MM.1S (cell line): ENCODE results near the gene NREP.

Experiments used
- DNase-seq: peaks from one replicate; pipeline ENCODE4 v3.0.0-alpha.2; 2015
- H2AFZ ChIP-seq: fragments of 300-600 bp; sonication (generic); 2 replicates; pipeline ENCODE4 v1.6.0; 2016; ENCODE audit warnings: antibody characterized with exemption, low read length
- H3F3A ChIP-seq: fragments of 300-600 bp; sonication (generic); 2 replicates; pipeline ENCODE4 v1.6.1; 2016; ENCODE audit warnings: mild to moderate bottlenecking, antibody characterized with exemption, low read length, moderate library complexity, mixed read lengths; ENCODE audit not compliant: insufficient read depth
- H3K27ac ChIP-seq: fragments of 300-600 bp; sonication (generic); 2 replicates; pipeline ENCODE4 v1.5.1; 2016; ENCODE audit warnings: mild to moderate bottlenecking, low read length
- H3K27me3 ChIP-seq: fragments of 300-600 bp; sonication (generic); replicated peaks from 2 replicates; pipeline ENCODE4 v1.6.0; 2016; ENCODE audit warnings: low read length; ENCODE audit not compliant: insufficient read depth
- H3K36me3 ChIP-seq: fragments of 300-600 bp; sonication (generic); replicated peaks from 2 replicates; pipeline ENCODE4 v1.6.1; 2016; ENCODE audit warnings: mild to moderate bottlenecking, low read length, mixed read lengths; ENCODE audit not compliant: insufficient read depth
- H3K4me1 ChIP-seq: fragments of 300-600 bp; sonication (generic); 2 replicates; pipeline ENCODE4 v1.6.1; 2016; ENCODE audit warnings: low read length, mixed read lengths
- H3K4me2 ChIP-seq: fragments of 300-600 bp; sonication (generic); 2 replicates; pipeline ENCODE4 v1.6.0; 2016; ENCODE audit warnings: low read depth, low read length
- H3K4me3 ChIP-seq: fragments of 300-600 bp; sonication (generic); 2 replicates; pipeline ENCODE4 v1.5.1; 2016; ENCODE audit warnings: low read length, mixed read lengths
- H3K79me2 ChIP-seq: fragments of 300-600 bp; sonication (generic); 2 replicates; pipeline ENCODE4 v1.6.1; 2016; ENCODE audit warnings: mixed run types, low read length, mixed read lengths
- H3K9ac ChIP-seq: fragments of 300-600 bp; sonication (generic); 2 replicates; pipeline ENCODE4 v1.6.1; 2016; ENCODE audit warnings: low read length, mixed read lengths
- H3K9me2 ChIP-seq: fragments of 300-600 bp; sonication (generic); replicated peaks from 2 replicates; pipeline ENCODE4 v1.6.1; 2016; ENCODE audit warnings: mild to moderate bottlenecking, low read length, mixed read lengths; ENCODE audit not compliant: insufficient read depth
- H3K9me3 ChIP-seq: fragments of 300-600 bp; sonication (generic); replicated peaks from 2 replicates; pipeline ENCODE4 v1.6.1; 2016; ENCODE audit warnings: mild to moderate bottlenecking, low read length, mixed read lengths; ENCODE audit not compliant: insufficient read depth
- H4K20me1 ChIP-seq: fragments of 300-600 bp; sonication (generic); 2 replicates; pipeline ENCODE4 v1.6.1; 2016; ENCODE audit warnings: mild to moderate bottlenecking, low read length, moderate library complexity, mixed read lengths; ENCODE audit not compliant: insufficient read depth
- CTCF ChIP-seq: fragments of 300-600 bp; sonication (generic); IDR thresholded peaks from 2 replicates; pipeline ENCODE4 v1.5.1; 2016; ENCODE audit warnings: antibody characterized with exemption, low read length, mixed read lengths
- EZH2 ChIP-seq: fragments of 300-600 bp; sonication (generic); optimal IDR thresholded peaks from 2 replicates; pipeline ENCODE3; 2017; ENCODE audit warnings: low read depth, mild to moderate bottlenecking, antibody characterized with exemption, low read length, mixed read lengths
- EZH2phosphoT487 ChIP-seq: fragments of 300-600 bp; sonication (generic); IDR thresholded peaks from 2 replicates; pipeline ENCODE4 v1.6.1; 2018; ENCODE audit warnings: antibody characterized with exemption, low read length

NREP gene

GRCh38 chr5:111682641-111683040, 74.4 kb downstream of the NREP start:
- Histone ChIP-seq H3K4me2 (no peak overlapping the region), H2AFZ (no peak overlapping the region)

GRCh38 chr5:111682121-111682520, 74.9 kb downstream of the NREP start:
- no peak overlapping the region for H3K9ac ChIP-seq
- H3K27me3 ChIP-seq = no peaks in the 10 kb centered on the region
- H3K9me3 ChIP-seq = no peaks in the 10 kb centered on the region
- no peak overlapping the region for H3K4me3 ChIP-seq
- no peak overlapping the region for H3K4me2 ChIP-seq
- DNase-seq = no peak
- TF ChIP-seq EZH2 (no peak), EZH2phosphoT487 (no peak), CTCF (no peak)
- no peak overlapping the region for H2AFZ ChIP-seq
- H3K4me1 ChIP-seq = no peaks in the 10 kb centered on the region
- H3K79me2 ChIP-seq = no peaks in the 10 kb centered on the region
- no peak overlapping the region for H3K27ac ChIP-seq
- H3F3A ChIP-seq = no peaks in the 10 kb centered on the region
- H3K9me2 ChIP-seq = no peaks in the 10 kb centered on the region
- no peaks in the 10 kb centered on the region for H4K20me1 ChIP-seq
- H3K36me3 ChIP-seq = no peaks in the 10 kb centered on the region

More at GRCh38 chr5:111682641-111683040, 74.4 kb downstream of the NREP start:
- no peak for DNase-seq
- no peak overlapping the region for H3K4me3 ChIP-seq
- no peak for TF ChIP-seq EZH2
- no peak for TF ChIP-seq CTCF
- no peak for TF ChIP-seq EZH2phosphoT487
- no peak overlapping the region for H3K27ac ChIP-seq
- no peak overlapping the region for H3K9ac ChIP-seq
- H3K9me3 ChIP-seq = no peaks in the 10 kb centered on the region
- no peaks in the 10 kb centered on the region for H4K20me1 ChIP-seq
- no peaks in the 10 kb centered on the region for H3K27me3 ChIP-seq
- H3K9me2 ChIP-seq = no peaks in the 10 kb centered on the region
- H3F3A ChIP-seq = no peaks in the 10 kb centered on the region
- no peaks in the 10 kb centered on the region for H3K4me1 ChIP-seq
- no peaks in the 10 kb centered on the region for H3K79me2 ChIP-seq
- H3K36me3 ChIP-seq = no peaks in the 10 kb centered on the region

- H3K36me3 ChIP-seq = no peaks in the 10 kb centered on the region
- no peaks in the 10 kb centered on the region for H3K79me2 ChIP-seq
- no peak overlapping the region for H3K4me3 ChIP-seq
- DNase-seq = no peak
- H3K27ac ChIP-seq = no peak overlapping the region
- H3K9ac ChIP-seq = no peak overlapping the region
- no peak overlapping the region for H3K4me2 ChIP-seq
- no peaks in the 10 kb centered on the region for H3K9me2 ChIP-seq
- H3K9me3 ChIP-seq = no peaks in the 10 kb centered on the region
- TF ChIP-seq EZH2 = no peak
- TF ChIP-seq CTCF = no peak
- TF ChIP-seq EZH2phosphoT487 = no peak
- no peak overlapping the region for H2AFZ ChIP-seq
- H3F3A ChIP-seq = no peaks in the 10 kb centered on the region
- no peaks in the 10 kb centered on the region for H3K27me3 ChIP-seq
- no peaks in the 10 kb centered on the region for H3K4me1 ChIP-seq
- H4K20me1 ChIP-seq = no peaks in the 10 kb centered on the region
Measured at GRCh38 chr5:111681414-111682120, 75.4 kb downstream of the NREP start.
